Stimulated activated CD4-positive, alpha-beta T cell treated with anti-CD3 and anti-CD28 coated beads, Interleukin-15, amount 100 ng/mL, for 1 hour (primary cell): Measurements from ENCODE around the gene SLC39A11.

ENCODE experiments used
- DNase-seq, 2 donors: peaks; one replicate each; pipeline ENCODE4 v3.0.0-alpha.2; 2020; ENCODE audit warnings: low read depth in 1 of 2, low spot score in 1 of 2

The SLC39A11 gene

GRCh38 chr17:73043686-73044581 is 48.6 kb downstream of the SLC39A11 start:
- DNase-seq = no peak

GRCh38 chr17:73042809-73043685 is 49.4 kb downstream of the SLC39A11 start:
- DNase-seq = no peak

- no peak for DNase-seq
Observed at GRCh38 chr17:73042225-73042624, 50.3 kb downstream of the SLC39A11 start.

- no peak for DNase-seq
Observed at GRCh38 chr17:73039282-73039681, 53.2 kb downstream of the SLC39A11 start.

GRCh38 chr17:73031472-73031871 is 61.0 kb downstream of the SLC39A11 start:
- DNase-seq = no peak

GRCh38 chr17:73030995-73031394 is 61.5 kb downstream of the SLC39A11 start:
- DNase-seq = no peak

- no peak for DNase-seq
Observed at GRCh38 chr17:73030501-73030921, 62.0 kb downstream of the SLC39A11 start.

GRCh38 chr17:73029991-73030390 is 62.5 kb downstream of the SLC39A11 start:
- no peak for DNase-seq

- no peak for DNase-seq
Observed at GRCh38 chr17:73029021-73029420, 63.5 kb downstream of the SLC39A11 start.

GRCh38 chr17:73028299-73028755 is 64.2 kb downstream of the SLC39A11 start:
- DNase-seq = no peak

- no peak for DNase-seq
Observed at GRCh38 chr17:73027130-73027741, 65.3 kb downstream of the SLC39A11 start.

GRCh38 chr17:73025041-73025560 is 67.4 kb downstream of the SLC39A11 start:
- DNase-seq = no peak

GRCh38 chr17:73023759-73024158 is 68.7 kb downstream of the SLC39A11 start:
- DNase-seq = no peak

GRCh38 chr17:73022694-73023093 is 69.8 kb downstream of the SLC39A11 start:
- DNase-seq = no peak

- no peak for DNase-seq
Observed at GRCh38 chr17:73021771-73022170, 70.7 kb downstream of the SLC39A11 start.

- no peak for DNase-seq
Observed at GRCh38 chr17:73020110-73020509, 72.4 kb downstream of the SLC39A11 start.

GRCh38 chr17:73018599-73018998 is 73.9 kb downstream of the SLC39A11 start:
- DNase-seq = no peak

- no peak for DNase-seq
Observed at GRCh38 chr17:73017658-73018057, 74.8 kb downstream of the SLC39A11 start.

GRCh38 chr17:73015722-73016276 is 76.7 kb downstream of the SLC39A11 start:
- DNase-seq = no peak

GRCh38 chr17:73013816-73014663 is 78.4 kb downstream of the SLC39A11 start:
- DNase-seq = no peak
